WERI-Rb-1 (cell line): ENCODE results near the gene MTF1.
A peak's percentile ranks its signal among the peaks of the same experiment; 100 is the strongest.

Source experiments
- DNase-seq: peaks from one replicate; pipeline ENCODE4 v3.0.0-alpha.2; 2020
- H3K27ac ChIP-seq: fragments of 250-450 bp; sonication (Bioruptor Pico); 2 replicates; pipeline ENCODE4 v1.5.1; 2020; ENCODE audit warnings: mild to moderate bottlenecking, moderate library complexity
- H3K27me3 ChIP-seq: fragments of 250-450 bp; sonication (Bioruptor Pico); 2 replicates; pipeline ENCODE4 v1.5.1; 2021; ENCODE audit warnings: mild to moderate bottlenecking, low read depth, moderate library complexity; ENCODE audit not compliant: insufficient read depth, severe bottlenecking
- H3K36me3 ChIP-seq: fragments of 250-450 bp; sonication (Bioruptor Pico); 2 replicates; pipeline ENCODE4 v1.5.1; 2020; ENCODE audit warnings: mild to moderate bottlenecking, moderate library complexity
- H3K4me3 ChIP-seq: 2 replicates; pipeline ENCODE4 v1.5.1; 2011; ENCODE audit warnings: low read depth, mild to moderate bottlenecking, control low read depth, low read length
- H3K9me3 ChIP-seq: fragments of 250-450 bp; sonication (Bioruptor Pico); 2 replicates; pipeline ENCODE4 v1.5.1; 2021; ENCODE audit warnings: mild to moderate bottlenecking, moderate library complexity; ENCODE audit not compliant: severe bottlenecking
- TF ChIP-seq, protein P1 (sequence below): IDR thresholded peaks from 2 replicates; pipeline ENCODE4 v1.5.1; 2011; ENCODE audit warnings: low read depth, mild to moderate bottlenecking, control low read depth, inconsistent platforms, low read length

MTF1 gene

DNA sequence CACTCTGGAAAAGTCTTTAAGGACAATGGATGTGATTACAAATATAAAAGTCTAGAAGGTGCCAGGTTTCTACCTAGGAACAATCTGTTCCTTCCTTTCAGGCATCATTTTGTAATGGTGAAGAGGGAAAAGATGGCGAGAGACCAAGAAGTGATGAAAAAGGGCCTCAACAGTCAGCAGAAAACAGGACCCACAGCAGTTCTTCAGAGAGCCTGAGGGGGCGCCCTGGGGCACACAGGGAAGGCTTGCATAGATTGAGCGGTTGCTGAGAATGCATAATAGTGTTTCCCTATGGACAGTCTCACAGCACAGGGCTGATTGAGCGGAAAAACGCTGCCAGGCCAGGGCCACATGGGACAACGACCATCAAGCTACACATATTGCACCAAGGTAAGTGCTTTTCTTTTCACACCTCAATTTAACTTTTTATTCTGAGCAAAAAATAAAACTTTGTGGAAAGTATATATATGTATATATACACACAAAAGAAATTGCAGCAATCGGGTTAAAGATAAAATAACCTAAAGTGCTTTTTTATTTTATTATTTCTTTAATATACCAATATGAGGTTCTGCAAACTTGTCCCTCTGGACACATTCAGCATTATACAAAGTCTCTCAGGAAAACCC lies 48.3 kb downstream of the MTF1 start:
- Histone ChIP-seq H3K4me3 (no peak overlapping the region), H3K27ac (no peak overlapping the region)
- peak; percentile 77 for DNase-seq

GRCh38 chr1:37809942-37810341 lies 49.5 kb downstream of the MTF1 start:
- Histone ChIP-seq H3K27me3 (no peaks in the 10 kb centered on the region), H3K36me3 (peaks cover 32% of the 10 kb centered on the region), H3K4me3 (no peak overlapping the region), H3K27ac (no peak overlapping the region), H3K9me3 (no peaks in the 10 kb centered on the region)
- TF ChIP-seq, protein P1, sequence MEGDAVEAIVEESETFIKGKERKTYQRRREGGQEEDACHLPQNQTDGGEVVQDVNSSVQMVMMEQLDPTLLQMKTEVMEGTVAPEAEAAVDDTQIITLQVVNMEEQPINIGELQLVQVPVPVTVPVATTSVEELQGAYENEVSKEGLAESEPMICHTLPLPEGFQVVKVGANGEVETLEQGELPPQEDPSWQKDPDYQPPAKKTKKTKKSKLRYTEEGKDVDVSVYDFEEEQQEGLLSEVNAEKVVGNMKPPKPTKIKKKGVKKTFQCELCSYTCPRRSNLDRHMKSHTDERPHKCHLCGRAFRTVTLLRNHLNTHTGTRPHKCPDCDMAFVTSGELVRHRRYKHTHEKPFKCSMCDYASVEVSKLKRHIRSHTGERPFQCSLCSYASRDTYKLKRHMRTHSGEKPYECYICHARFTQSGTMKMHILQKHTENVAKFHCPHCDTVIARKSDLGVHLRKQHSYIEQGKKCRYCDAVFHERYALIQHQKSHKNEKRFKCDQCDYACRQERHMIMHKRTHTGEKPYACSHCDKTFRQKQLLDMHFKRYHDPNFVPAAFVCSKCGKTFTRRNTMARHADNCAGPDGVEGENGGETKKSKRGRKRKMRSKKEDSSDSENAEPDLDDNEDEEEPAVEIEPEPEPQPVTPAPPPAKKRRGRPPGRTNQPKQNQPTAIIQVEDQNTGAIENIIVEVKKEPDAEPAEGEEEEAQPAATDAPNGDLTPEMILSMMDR: no peak
- no peak for DNase-seq

More for the DNA sequence above, 48.3 kb downstream of the MTF1 start:
- TF ChIP-seq, protein P1: peak; percentile 88
- Histone ChIP-seq H3K27me3 (no peaks in the 10 kb centered on the region), H3K9me3 (no peaks in the 10 kb centered on the region), H3K36me3 (peaks cover 29% of the 10 kb centered on the region)

DNA sequence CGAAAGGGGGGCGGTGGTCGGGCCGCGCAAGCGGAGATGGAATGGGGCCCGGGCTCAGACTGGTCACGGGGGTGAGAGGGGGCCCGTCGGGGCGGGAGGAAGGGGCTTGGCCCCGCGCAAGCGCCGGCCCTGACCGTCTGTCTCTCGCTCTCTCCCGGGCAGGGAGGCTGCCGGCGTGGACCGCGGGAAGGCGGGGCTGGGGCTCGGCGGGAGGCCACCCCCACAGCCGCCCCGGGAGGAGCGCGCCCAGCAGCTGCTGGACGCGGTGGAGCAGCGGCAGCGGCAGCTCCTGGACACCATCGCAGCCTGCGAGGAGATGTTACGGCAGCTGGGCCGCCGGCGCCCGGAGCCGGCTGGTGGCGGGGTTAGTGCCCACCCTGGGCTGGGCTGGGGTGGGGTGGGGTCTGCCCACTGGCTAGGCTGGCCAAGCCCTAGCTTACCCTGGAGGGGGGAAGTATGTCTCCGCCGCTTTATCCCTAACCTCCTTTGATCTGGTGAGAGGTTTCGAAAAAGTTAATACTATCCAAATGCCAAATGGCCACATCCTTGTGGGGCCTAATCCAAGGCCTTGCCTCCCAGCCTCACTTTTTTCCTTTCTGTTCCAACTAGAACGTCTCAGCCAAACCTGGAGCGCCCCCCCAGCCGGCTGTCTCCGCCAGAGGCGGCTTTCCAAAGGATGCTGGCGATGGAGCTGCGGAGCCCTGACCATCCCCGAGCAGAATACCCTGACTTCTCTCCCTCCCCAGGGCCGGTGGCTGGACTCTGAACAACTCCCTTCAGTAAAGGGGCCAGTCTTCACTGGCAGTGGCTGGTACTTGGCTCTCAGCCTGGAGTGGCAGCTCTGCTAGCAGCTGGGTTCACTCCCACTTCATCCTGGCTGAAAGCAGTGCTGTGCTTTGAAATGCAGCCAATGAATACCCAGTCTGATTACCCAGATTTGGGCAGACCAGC lies 50.7 kb downstream of the MTF1 start:
- Histone ChIP-seq H3K27ac (peak overlapping the region; percentile 75), H3K27me3 (no peaks in the 10 kb centered on the region), H3K36me3 (peaks cover 45% of the 10 kb centered on the region), H3K4me3 (peak overlapping the region; percentile 69), H3K9me3 (no peaks in the 10 kb centered on the region)
- TF ChIP-seq, protein P1: peak; percentile 6; the same call in 1 of the 2 replicates
- DNase-seq: peak; percentile 83

DNA sequence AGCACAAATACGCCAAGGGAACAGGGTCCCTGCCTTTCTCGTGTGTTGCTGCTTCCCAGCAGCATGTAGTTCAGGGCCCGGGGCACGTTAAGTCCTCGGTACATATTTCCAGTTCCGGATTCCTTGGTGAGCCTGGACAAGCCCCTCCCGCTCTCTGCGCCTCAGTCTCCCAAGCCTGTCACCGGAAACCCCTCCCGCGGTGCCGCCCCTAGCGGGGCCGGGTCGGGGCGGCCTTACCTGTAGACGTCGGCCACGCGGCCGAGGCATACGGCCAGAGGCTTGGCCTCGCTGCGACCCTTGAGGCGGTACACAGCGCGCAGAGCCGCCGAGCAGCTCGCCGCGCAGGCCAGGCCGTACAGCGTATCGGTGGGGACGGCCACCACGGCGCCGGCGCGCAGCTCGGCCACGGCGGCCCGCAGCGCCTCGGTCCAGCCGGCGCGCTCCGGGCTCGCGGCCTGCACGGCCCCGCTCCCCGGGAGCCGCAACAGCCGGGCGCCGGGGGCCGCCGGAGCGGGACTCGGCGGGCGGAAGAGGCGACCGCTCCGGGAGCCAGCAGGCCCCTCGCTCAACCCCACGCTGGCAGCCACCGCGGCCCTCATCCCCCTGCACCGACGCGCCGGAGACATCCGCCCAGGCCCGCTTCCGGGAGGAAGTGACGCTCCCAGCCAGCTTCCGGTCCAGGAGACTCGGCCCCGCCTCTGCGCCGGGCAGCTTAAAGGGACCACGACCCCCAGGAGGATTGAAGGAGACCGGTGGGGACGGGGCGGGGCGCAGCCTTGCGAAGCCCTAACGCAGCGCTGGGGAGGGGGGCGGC lies 51.6 kb downstream of the MTF1 start, which contains the start of the genes C1orf122 and YRDC:
TSS of gene C1orf122 (plus strand) at position 236 of the 814 bp plus-strand sequence. CDS start 615 bp downstream, outside the sequence.
TSS of gene YRDC (minus strand) at position 654 of the 814 bp plus-strand sequence. CDS start at position 626, 28 bp downstream.
- Histone ChIP-seq H3K27ac (peak within 1 kb of the TSS; percentile 75), H3K9me3 (no peaks in the 10 kb centered on the region)
- TF ChIP-seq, protein P1: no peak

GRCh38 chr1:37807220-37807554 lies 52.2 kb downstream of the MTF1 start:
- Histone ChIP-seq H3K9me3 (no peaks in the 10 kb centered on the region), H3K27ac (peak overlapping the region; percentile 75), H3K27me3 (no peaks in the 10 kb centered on the region), H3K36me3 (peaks cover 58% of the 10 kb centered on the region), H3K4me3 (peak overlapping the region; percentile 69)
- TF ChIP-seq, protein P1: no peak
- DNase-seq: no peak

More for the DNA sequence above, 51.6 kb downstream of the MTF1 start, which contains the start of the genes C1orf122 and YRDC:
- DNase-seq: peak; percentile 95
- H3K27me3 ChIP-seq: no peaks in the 10 kb centered on the region
- H3K4me3 ChIP-seq: peak within 1 kb of the TSS; percentile 69
- peaks cover 54% of the 10 kb centered on the region for H3K36me3 ChIP-seq
